GM18861 (cell line): ENCODE data around the gene BTN3A1.
"Not testable (repeated sequence)": the region's sequence is repeated elsewhere in the genome, so short reads cannot be mapped to it uniquely, and the experiment has no call there.

Experiments
- ATAC-seq: cut with Tn5 transposase; IDR thresholded peaks from one replicate; pipeline ENCODE4 v1.9.1; 2021; ENCODE audit not compliant: unreplicated experiment

BTN3A1 gene

GRCh38 chr6:26401987-26402658 lies at the start of gene BTN3A1:
BTN3A1 (plus strand) TSS chr6:26402275; CDS start chr6:26405564, 3,289 bp downstream.
- ATAC-seq, result peak; percentile 75

GRCh38 chr6:26352315-26352714 lies 49.8 kb upstream of the BTN3A1 start:
- ATAC-seq, result no peak

- no peak for ATAC-seq
These were observed 47.9 kb upstream of the BTN3A1 start for GRCh38 chr6:26354162-26354561.

- no peak for ATAC-seq
These were observed 46.7 kb upstream of the BTN3A1 start for GRCh38 chr6:26355366-26355765.

- not testable (repeated sequence) for ATAC-seq
These were observed 44.5 kb upstream of the BTN3A1 start for GRCh38 chr6:26357543-26357942.

- ATAC-seq, result peak; percentile 53
These were observed 43.5 kb upstream of the BTN3A1 start for GRCh38 chr6:26358511-26358981.

- no peak for ATAC-seq
These were observed 42.3 kb upstream of the BTN3A1 start for GRCh38 chr6:26359765-26360164.

GRCh38 chr6:26360451-26361416 lies 41.3 kb upstream of the BTN3A1 start:
- ATAC-seq, result peak; percentile 24

- ATAC-seq, result no peak
These were observed 40.5 kb upstream of the BTN3A1 start for GRCh38 chr6:26361544-26361943.

GRCh38 chr6:26362093-26362835 lies 39.8 kb upstream of the BTN3A1 start:
- no peak for ATAC-seq

- ATAC-seq, result no peak
These were observed 39.2 kb upstream of the BTN3A1 start for GRCh38 chr6:26362836-26363220.

GRCh38 chr6:26363882-26364701 lies 38.0 kb upstream of the BTN3A1 start:
- no peak for ATAC-seq

- ATAC-seq, result no peak
These were observed 36.5 kb upstream of the BTN3A1 start for GRCh38 chr6:26365633-26365995.

GRCh38 chr6:26366504-26366903 lies 35.6 kb upstream of the BTN3A1 start:
- no peak for ATAC-seq

GRCh38 chr6:26367114-26367513 lies 35.0 kb upstream of the BTN3A1 start:
- no peak for ATAC-seq

GRCh38 chr6:26371813-26372212 lies 30.3 kb upstream of the BTN3A1 start:
- ATAC-seq, result not testable (repeated sequence)

- ATAC-seq, result no peak
These were observed 29.5 kb upstream of the BTN3A1 start for GRCh38 chr6:26372308-26373144.

GRCh38 chr6:26375270-26375669 lies 26.8 kb upstream of the BTN3A1 start:
- ATAC-seq, result no peak

- ATAC-seq, result no peak
These were observed 24.4 kb upstream of the BTN3A1 start for GRCh38 chr6:26377719-26378118.

- ATAC-seq, result not testable (repeated sequence)
These were observed 23.9 kb upstream of the BTN3A1 start for GRCh38 chr6:26378143-26378542.
